Loucy (cell line): ENCODE results near the gene CPA4.

Experiments used
- EZH2phosphoT487 ChIP-seq: fragments of 200-600 bp; IDR thresholded peaks from 2 replicates; pipeline ENCODE4 v1.6.1; 2018; ENCODE audit warnings: antibody characterized with exemption, mild to moderate bottlenecking, moderate library complexity, borderline replicate concordance
- TF ChIP-seq, protein P1 (sequence below): fragments of 200-600 bp; sonication (generic); conservative IDR thresholded peaks from 2 replicates; pipeline ENCODE4 v1.5.1; 2014; ENCODE audit warnings: mild to moderate bottlenecking, antibody characterized with exemption, low read length

DNA sequence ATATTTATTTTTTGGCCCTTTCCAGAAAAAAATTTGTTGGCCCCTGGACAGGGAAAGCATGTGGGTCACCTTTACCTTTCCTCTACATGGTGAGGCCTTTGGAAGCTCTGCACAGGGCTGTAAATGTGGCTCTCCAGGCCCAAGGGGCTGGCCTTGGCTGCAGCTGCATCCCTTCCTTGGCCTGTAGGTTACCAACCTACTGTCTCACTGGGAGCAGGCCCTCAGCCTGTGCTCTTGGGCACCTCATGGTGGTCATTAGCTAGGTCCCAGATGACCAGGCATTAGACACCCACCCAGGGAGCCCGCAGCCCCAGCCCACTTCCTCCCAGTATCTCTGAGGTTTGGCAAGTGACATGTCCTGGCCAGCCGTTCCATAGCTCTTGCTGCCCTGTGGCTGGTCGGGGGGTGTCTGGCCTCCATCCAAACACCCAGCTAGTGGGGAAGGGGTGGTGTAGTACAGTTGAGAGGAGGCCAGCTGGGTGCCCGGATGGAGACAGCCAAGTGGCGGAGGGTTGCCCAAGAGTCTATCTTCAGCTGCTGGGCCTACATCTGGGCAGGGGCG is 44.5 kb downstream of the CPA4 start:
- TF ChIP-seq, protein P1, sequence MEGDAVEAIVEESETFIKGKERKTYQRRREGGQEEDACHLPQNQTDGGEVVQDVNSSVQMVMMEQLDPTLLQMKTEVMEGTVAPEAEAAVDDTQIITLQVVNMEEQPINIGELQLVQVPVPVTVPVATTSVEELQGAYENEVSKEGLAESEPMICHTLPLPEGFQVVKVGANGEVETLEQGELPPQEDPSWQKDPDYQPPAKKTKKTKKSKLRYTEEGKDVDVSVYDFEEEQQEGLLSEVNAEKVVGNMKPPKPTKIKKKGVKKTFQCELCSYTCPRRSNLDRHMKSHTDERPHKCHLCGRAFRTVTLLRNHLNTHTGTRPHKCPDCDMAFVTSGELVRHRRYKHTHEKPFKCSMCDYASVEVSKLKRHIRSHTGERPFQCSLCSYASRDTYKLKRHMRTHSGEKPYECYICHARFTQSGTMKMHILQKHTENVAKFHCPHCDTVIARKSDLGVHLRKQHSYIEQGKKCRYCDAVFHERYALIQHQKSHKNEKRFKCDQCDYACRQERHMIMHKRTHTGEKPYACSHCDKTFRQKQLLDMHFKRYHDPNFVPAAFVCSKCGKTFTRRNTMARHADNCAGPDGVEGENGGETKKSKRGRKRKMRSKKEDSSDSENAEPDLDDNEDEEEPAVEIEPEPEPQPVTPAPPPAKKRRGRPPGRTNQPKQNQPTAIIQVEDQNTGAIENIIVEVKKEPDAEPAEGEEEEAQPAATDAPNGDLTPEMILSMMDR = no peak
- no peak for TF ChIP-seq EZH2phosphoT487
